Measurements from ENCODE around the gene DCPS.

DNA sequence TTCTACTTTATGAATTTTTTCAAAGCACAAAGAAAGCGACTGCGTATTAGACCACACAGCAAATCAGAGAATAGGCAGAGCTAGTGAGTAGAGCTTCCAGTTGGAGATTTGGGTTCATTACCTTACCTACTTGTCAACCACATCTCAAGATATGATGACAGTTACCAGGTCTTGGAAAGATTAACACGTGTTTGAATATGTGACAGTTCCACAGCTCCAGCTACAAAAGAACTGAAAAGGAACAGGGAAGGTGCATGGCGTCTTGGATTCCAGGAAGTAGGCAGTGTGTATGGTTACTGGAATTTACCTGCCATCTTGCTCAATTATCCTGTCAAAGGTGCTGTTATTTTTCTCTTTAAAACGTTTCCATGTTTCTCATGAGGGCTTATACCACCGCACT is 15.6 kb upstream of the DCPS start:
- TF ChIP-seq, protein P1, sequence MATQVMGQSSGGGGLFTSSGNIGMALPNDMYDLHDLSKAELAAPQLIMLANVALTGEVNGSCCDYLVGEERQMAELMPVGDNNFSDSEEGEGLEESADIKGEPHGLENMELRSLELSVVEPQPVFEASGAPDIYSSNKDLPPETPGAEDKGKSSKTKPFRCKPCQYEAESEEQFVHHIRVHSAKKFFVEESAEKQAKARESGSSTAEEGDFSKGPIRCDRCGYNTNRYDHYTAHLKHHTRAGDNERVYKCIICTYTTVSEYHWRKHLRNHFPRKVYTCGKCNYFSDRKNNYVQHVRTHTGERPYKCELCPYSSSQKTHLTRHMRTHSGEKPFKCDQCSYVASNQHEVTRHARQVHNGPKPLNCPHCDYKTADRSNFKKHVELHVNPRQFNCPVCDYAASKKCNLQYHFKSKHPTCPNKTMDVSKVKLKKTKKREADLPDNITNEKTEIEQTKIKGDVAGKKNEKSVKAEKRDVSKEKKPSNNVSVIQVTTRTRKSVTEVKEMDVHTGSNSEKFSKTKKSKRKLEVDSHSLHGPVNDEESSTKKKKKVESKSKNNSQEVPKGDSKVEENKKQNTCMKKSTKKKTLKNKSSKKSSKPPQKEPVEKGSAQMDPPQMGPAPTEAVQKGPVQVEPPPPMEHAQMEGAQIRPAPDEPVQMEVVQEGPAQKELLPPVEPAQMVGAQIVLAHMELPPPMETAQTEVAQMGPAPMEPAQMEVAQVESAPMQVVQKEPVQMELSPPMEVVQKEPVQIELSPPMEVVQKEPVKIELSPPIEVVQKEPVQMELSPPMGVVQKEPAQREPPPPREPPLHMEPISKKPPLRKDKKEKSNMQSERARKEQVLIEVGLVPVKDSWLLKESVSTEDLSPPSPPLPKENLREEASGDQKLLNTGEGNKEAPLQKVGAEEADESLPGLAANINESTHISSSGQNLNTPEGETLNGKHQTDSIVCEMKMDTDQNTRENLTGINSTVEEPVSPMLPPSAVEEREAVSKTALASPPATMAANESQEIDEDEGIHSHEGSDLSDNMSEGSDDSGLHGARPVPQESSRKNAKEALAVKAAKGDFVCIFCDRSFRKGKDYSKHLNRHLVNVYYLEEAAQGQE (IDR thresholded peaks at IDR 0.05; ENCODE audit: insufficient read depth in 1 of 2, low read depth in 2 of 2, low read length in 2 of 2) = no peak
- no peak for TF ChIP-seq POLR2AphosphoS5 (IDR thresholded peaks at IDR 0.05; ENCODE audit: low read depth, low read length)

All from PFSK-1 (cell line).